ENCODE data around the gene DOP1B. TPM values are rescaled to one million over a fixed set of nuclear protein-coding genes. Genes with fewer than 3 reads are reported as not detected.

DOP1B gene
- total RNA-seq, 1 experiment from 2014 or later: 31.0 TPM

DNA sequence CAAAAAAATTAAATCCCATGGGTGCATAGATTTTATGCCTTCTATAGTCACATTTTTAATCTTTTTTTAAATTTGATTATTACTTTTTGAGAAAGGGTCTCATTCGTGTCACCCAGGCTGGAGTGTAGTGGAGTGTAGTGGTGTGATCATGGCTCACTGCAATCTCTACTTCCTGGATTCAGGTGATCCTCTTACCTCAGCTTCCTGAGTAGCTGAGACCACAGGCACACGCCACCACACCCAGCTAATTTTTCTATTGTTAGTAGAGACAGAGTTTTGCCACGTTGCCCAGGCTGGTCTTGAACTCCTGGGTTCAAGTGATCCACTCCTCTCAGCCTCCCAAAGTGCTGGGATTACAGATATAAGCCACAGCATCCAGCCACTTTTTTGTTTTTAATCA is 11.4 kb upstream of the DOP1B start:
- no peaks in the 10 kb centered on the region for H3K27me3 ChIP-seq (ENCODE audit: control insufficient read depth, insufficient read depth, low read length)
- CTCF ChIA-PET: no interaction called here
- H3K36me3 ChIP-seq (ENCODE audit: control insufficient read depth, insufficient read depth, low read length): no peaks in the 10 kb centered on the region
- DNase-seq (ENCODE audit: low read depth, low spot score): no peak
- no peaks in the 10 kb centered on the region for H3K9me3 ChIP-seq (ENCODE audit: control insufficient read depth, insufficient read depth, low read depth, low read length)
- POLR2A ChIA-PET: interaction anchor here (0.8 kb wide), 1 partner anchor 184 kb away, joined by 3 read pairs; no protein-coding TSS in a partner anchor
- no peak overlapping the region for H3K27ac ChIP-seq (ENCODE audit: low read length)
- intact Hi-C loops (cut with micrococcal nuclease; ENCODE audit: unreplicated experiment) (no loop called here), in situ Hi-C loops (cut with HindIII; ENCODE audit: low pct_unique_long_range_greater_than_20kb, low sequenced_read_pairs) (no loop called here)
- ATAC-seq: no peak
- no peaks in the 10 kb centered on the region for H3K4me1 ChIP-seq (ENCODE audit: control insufficient read depth, insufficient read depth, low read length)
- no peak overlapping the region for H3K4me3 ChIP-seq (ENCODE audit: low read depth in 2 of 2, low read length in 2 of 2)
- TF ChIP-seq POLR2AphosphoS5 (IDR thresholded peaks at IDR 0.05; ENCODE audit: low read depth, low read length) (no peak), TCF7L2 (IDR thresholded peaks at IDR 0.05; ENCODE audit: low read depth, low read length) (no peak), SIN3A (IDR thresholded peaks at IDR 0.05; ENCODE audit: borderline replicate concordance, insufficient read depth, low read depth, low read length) (no peak)
- TF ChIP-seq, protein P1, sequence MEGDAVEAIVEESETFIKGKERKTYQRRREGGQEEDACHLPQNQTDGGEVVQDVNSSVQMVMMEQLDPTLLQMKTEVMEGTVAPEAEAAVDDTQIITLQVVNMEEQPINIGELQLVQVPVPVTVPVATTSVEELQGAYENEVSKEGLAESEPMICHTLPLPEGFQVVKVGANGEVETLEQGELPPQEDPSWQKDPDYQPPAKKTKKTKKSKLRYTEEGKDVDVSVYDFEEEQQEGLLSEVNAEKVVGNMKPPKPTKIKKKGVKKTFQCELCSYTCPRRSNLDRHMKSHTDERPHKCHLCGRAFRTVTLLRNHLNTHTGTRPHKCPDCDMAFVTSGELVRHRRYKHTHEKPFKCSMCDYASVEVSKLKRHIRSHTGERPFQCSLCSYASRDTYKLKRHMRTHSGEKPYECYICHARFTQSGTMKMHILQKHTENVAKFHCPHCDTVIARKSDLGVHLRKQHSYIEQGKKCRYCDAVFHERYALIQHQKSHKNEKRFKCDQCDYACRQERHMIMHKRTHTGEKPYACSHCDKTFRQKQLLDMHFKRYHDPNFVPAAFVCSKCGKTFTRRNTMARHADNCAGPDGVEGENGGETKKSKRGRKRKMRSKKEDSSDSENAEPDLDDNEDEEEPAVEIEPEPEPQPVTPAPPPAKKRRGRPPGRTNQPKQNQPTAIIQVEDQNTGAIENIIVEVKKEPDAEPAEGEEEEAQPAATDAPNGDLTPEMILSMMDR (IDR thresholded peaks at IDR 0.05): no peak
- TF ChIP-seq, protein P2, sequence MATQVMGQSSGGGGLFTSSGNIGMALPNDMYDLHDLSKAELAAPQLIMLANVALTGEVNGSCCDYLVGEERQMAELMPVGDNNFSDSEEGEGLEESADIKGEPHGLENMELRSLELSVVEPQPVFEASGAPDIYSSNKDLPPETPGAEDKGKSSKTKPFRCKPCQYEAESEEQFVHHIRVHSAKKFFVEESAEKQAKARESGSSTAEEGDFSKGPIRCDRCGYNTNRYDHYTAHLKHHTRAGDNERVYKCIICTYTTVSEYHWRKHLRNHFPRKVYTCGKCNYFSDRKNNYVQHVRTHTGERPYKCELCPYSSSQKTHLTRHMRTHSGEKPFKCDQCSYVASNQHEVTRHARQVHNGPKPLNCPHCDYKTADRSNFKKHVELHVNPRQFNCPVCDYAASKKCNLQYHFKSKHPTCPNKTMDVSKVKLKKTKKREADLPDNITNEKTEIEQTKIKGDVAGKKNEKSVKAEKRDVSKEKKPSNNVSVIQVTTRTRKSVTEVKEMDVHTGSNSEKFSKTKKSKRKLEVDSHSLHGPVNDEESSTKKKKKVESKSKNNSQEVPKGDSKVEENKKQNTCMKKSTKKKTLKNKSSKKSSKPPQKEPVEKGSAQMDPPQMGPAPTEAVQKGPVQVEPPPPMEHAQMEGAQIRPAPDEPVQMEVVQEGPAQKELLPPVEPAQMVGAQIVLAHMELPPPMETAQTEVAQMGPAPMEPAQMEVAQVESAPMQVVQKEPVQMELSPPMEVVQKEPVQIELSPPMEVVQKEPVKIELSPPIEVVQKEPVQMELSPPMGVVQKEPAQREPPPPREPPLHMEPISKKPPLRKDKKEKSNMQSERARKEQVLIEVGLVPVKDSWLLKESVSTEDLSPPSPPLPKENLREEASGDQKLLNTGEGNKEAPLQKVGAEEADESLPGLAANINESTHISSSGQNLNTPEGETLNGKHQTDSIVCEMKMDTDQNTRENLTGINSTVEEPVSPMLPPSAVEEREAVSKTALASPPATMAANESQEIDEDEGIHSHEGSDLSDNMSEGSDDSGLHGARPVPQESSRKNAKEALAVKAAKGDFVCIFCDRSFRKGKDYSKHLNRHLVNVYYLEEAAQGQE (IDR thresholded peaks at IDR 0.05; ENCODE audit: insufficient read depth in 1 of 2, low read depth in 2 of 2, low read length in 1 of 2): no peak
- BruUV-seq (replicated peaks): no TSS peak

GRCh38 chr21:36147911-36148310 is 8.7 kb upstream of the DOP1B start:
- in situ Hi-C loops (cut with HindIII; ENCODE audit: low pct_unique_long_range_greater_than_20kb, low sequenced_read_pairs) (no loop called here), intact Hi-C loops (cut with micrococcal nuclease; ENCODE audit: unreplicated experiment) (no loop called here)
- Histone ChIP-seq H3K36me3 (ENCODE audit: control insufficient read depth, insufficient read depth, low read length) (no peaks in the 10 kb centered on the region), H3K4me3 (ENCODE audit: low read depth in 2 of 2, low read length in 2 of 2) (no peak overlapping the region), H3K27ac (ENCODE audit: low read length) (no peak overlapping the region), H3K27me3 (ENCODE audit: control insufficient read depth, insufficient read depth, low read length) (no peaks in the 10 kb centered on the region), H3K9me3 (ENCODE audit: control insufficient read depth, insufficient read depth, low read depth, low read length) (no peaks in the 10 kb centered on the region), H3K4me1 (ENCODE audit: control insufficient read depth, insufficient read depth, low read length) (no peaks in the 10 kb centered on the region)
- POLR2A ChIA-PET: no interaction called here
- DNase-seq (ENCODE audit: low read depth, low spot score) (no peak), ATAC-seq (no peak)
- TF ChIP-seq, protein P2 (IDR thresholded peaks at IDR 0.05; ENCODE audit: insufficient read depth in 1 of 2, low read depth in 2 of 2, low read length in 1 of 2): no peak
- no peak for TF ChIP-seq POLR2AphosphoS5 (IDR thresholded peaks at IDR 0.05; ENCODE audit: low read depth, low read length)
- no peak for TF ChIP-seq SIN3A (IDR thresholded peaks at IDR 0.05; ENCODE audit: borderline replicate concordance, insufficient read depth, low read depth, low read length)
- TF ChIP-seq TCF7L2 (IDR thresholded peaks at IDR 0.05; ENCODE audit: low read depth, low read length): no peak
- TF ChIP-seq, protein P1 (IDR thresholded peaks at IDR 0.05): no peak
- no TSS peak for BruUV-seq (replicated peaks)
- CTCF ChIA-PET: interaction anchor here (0.7 kb wide), 1 partner anchor 62 kb away, joined by 8 read pairs; no protein-coding TSS in a partner anchor
